Thyroid gland (tissue), 4 donors: ENCODE data around the gene ACER2.

Source experiments
- POLR2A ChIP-seq, 2 donors: fragments of 450-650 bp; IDR thresholded peaks; one replicate each; pipeline ENCODE4 v1.6.1; 2017; ENCODE audit warnings: antibody characterized with exemption in 2 of 2, mild to moderate bottlenecking in 2 of 2, moderate library complexity in 1 of 2
- TF ChIP-seq, protein P1 (sequence below), 6 experiments: fragments of 200-600 bp in 3 of 6; fragments of 450-650 bp in 3 of 6; sonication (generic) in 3 of 6; IDR thresholded peaks; one replicate each; pipeline ENCODE4 v1.5.1; 2016 to 2019; ENCODE audit warnings: antibody characterized with exemption in 6 of 6, mild to moderate bottlenecking in 2 of 6, inconsistent platforms in 1 of 6, moderate library complexity in 1 of 6

DNA sequence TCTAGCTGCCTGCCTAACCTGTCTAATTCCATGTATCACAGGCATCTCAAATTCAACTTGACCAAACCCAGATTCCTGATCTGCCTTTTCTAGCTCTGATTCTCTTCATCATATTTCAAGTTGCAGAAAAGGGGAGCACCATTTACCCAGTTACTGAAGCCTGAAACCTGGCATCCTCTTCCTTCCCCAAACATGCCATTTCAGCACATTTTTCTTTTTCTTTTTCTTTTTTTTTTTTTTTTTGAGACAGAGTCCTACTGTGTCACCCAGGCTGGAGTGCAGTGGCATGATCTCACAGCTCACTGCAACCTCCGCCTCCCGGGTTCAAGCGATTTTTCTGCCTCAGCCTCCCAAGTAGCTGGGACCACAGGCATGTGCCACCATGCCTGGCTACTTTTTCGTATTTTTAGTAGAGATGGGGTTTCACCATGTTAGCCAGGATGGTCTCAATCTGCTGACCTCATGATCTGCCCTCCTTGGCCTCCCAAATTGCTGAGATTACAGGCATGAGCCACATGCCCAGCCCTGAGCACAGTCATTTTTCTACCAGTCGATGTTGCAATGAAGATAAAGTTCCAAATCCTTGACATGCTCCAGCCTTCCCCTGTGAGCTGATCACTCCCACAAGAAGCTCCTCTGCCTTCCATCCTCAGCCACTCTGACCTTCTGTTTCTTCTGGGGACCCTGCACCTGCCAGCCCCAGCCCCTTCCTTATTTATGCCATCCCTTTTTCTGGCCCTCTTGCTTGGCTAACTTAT, 32.2 kb downstream of the ACER2 start:
- TF ChIP-seq, protein P1, sequence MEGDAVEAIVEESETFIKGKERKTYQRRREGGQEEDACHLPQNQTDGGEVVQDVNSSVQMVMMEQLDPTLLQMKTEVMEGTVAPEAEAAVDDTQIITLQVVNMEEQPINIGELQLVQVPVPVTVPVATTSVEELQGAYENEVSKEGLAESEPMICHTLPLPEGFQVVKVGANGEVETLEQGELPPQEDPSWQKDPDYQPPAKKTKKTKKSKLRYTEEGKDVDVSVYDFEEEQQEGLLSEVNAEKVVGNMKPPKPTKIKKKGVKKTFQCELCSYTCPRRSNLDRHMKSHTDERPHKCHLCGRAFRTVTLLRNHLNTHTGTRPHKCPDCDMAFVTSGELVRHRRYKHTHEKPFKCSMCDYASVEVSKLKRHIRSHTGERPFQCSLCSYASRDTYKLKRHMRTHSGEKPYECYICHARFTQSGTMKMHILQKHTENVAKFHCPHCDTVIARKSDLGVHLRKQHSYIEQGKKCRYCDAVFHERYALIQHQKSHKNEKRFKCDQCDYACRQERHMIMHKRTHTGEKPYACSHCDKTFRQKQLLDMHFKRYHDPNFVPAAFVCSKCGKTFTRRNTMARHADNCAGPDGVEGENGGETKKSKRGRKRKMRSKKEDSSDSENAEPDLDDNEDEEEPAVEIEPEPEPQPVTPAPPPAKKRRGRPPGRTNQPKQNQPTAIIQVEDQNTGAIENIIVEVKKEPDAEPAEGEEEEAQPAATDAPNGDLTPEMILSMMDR (IDR thresholded peaks at IDR 0.05) = no peak
- TF ChIP-seq POLR2A (IDR thresholded peaks at IDR 0.05) = no peak
